ENCODE results near the gene LDLRAD4.

The LDLRAD4 gene

GRCh38 chr18:13202571-13202970 is 16.0 kb upstream of the LDLRAD4 start:
- DNase-seq (ENCODE audit: low read depth): no peak

GRCh38 chr18:13206301-13206700 is 12.3 kb upstream of the LDLRAD4 start:
- no peak for DNase-seq (ENCODE audit: low read depth)

- no peak for DNase-seq (ENCODE audit: low read depth)
Observed at GRCh38 chr18:13207294-13207693, 11.3 kb upstream of the LDLRAD4 start.

GRCh38 chr18:13211534-13211933 is 7.0 kb upstream of the LDLRAD4 start:
- DNase-seq (ENCODE audit: low read depth): no peak

GRCh38 chr18:13213036-13213795 is 5.3 kb upstream of the LDLRAD4 start:
- no peak for DNase-seq (ENCODE audit: low read depth)

GRCh38 chr18:13214609-13215008 is 4.0 kb upstream of the LDLRAD4 start:
- no peak for DNase-seq (ENCODE audit: low read depth)

GRCh38 chr18:13216092-13216582 is 2.4 kb upstream of the LDLRAD4 start:
- DNase-seq (ENCODE audit: low read depth): no peak

GRCh38 chr18:13216711-13217465 is 1.7 kb upstream of the LDLRAD4 start:
- DNase-seq (ENCODE audit: low read depth): peak; percentile 31

- DNase-seq (ENCODE audit: low read depth): peak; percentile 41
Observed at GRCh38 chr18:13217466-13217961, 1.0 kb upstream of the LDLRAD4 start.

- DNase-seq (ENCODE audit: low read depth): no peak
Observed at GRCh38 chr18:13217971-13218367, 591 bp upstream of the LDLRAD4 start.

GRCh38 chr18:13218997-13219396 is 437 bp downstream of the LDLRAD4 start:
- DNase-seq (ENCODE audit: low read depth): no peak

- DNase-seq (ENCODE audit: low read depth): no peak
Observed at GRCh38 chr18:13219593-13220159, 1.1 kb downstream of the LDLRAD4 start.

- no peak for DNase-seq (ENCODE audit: low read depth)
Observed at GRCh38 chr18:13220361-13220991, 1.9 kb downstream of the LDLRAD4 start.

GRCh38 chr18:13221869-13222855 is 3.6 kb downstream of the LDLRAD4 start:
- no peak for DNase-seq (ENCODE audit: low read depth)

GRCh38 chr18:13222856-13223281 is 4.3 kb downstream of the LDLRAD4 start:
- DNase-seq (ENCODE audit: low read depth): no peak

GRCh38 chr18:13223311-13224143 is 5.0 kb downstream of the LDLRAD4 start:
- no peak for DNase-seq (ENCODE audit: low read depth)

GRCh38 chr18:13225261-13225660 is 6.7 kb downstream of the LDLRAD4 start:
- DNase-seq (ENCODE audit: low read depth): no peak

GRCh38 chr18:13226533-13227144 is 8.1 kb downstream of the LDLRAD4 start:
- DNase-seq (ENCODE audit: low read depth): no peak

GRCh38 chr18:13227910-13228309 is 9.3 kb downstream of the LDLRAD4 start:
- no peak for DNase-seq (ENCODE audit: low read depth)

All from stimulated activated CD8-positive, alpha-beta memory T cell treated with anti-CD3 and anti-CD28 coated beads, Interleukin-12 subunit alpha, Interleukin-12 subunit beta, amount 100 ng/mL, for 4 hours (primary cell).